DOHH2 (cell line): ENCODE measurements around the gene SGPL1.

Source experiments
- H3F3A ChIP-seq: fragments of 200-600 bp; sonication (generic), shearing (Covaris generic); 2 replicates; pipeline ENCODE4 v1.6.0; 2016; ENCODE audit warnings: antibody characterized with exemption, mild to moderate bottlenecking; ENCODE audit not compliant: control insufficient read depth, insufficient read depth
- H3K27ac ChIP-seq: fragments of 200-600 bp; sonication (generic); 2 replicates; pipeline ENCODE4 v1.5.1; 2014; ENCODE audit warnings: low read depth, mild to moderate bottlenecking, low read length, moderate library complexity
- H3K27me3 ChIP-seq: fragments of 200-600 bp; sonication (generic); 2 replicates; pipeline ENCODE4 v1.6.1; 2014; ENCODE audit warnings: mild to moderate bottlenecking, low read length, mixed read lengths; ENCODE audit not compliant: control insufficient read depth
- H3K36me3 ChIP-seq: fragments of 200-600 bp; sonication (generic); 2 replicates; pipeline ENCODE4 v1.6.1; 2014; ENCODE audit warnings: mild to moderate bottlenecking, low read length, moderate library complexity, mixed read lengths; ENCODE audit not compliant: control insufficient read depth
- H3K4me1 ChIP-seq: fragments of 200-600 bp; sonication (generic); 2 replicates; pipeline ENCODE4 v1.6.1; 2014; ENCODE audit warnings: mild to moderate bottlenecking, low read length, mixed read lengths; ENCODE audit not compliant: control insufficient read depth
- H3K4me2 ChIP-seq: fragments of 200-600 bp; sonication (generic); 2 replicates; pipeline ENCODE4 v1.6.0; 2014; ENCODE audit warnings: mild to moderate bottlenecking, low read length, moderate library complexity
- H3K4me3 ChIP-seq: fragments of 200-600 bp; sonication (generic); 2 replicates; pipeline ENCODE4 v1.5.1; 2014; ENCODE audit warnings: mild to moderate bottlenecking, low read length, mixed read lengths
- H3K79me2 ChIP-seq: fragments of 200-600 bp; sonication (generic); 2 replicates; pipeline ENCODE4 v1.6.1; 2014; ENCODE audit warnings: mild to moderate bottlenecking, low read length, mixed read lengths; ENCODE audit not compliant: control insufficient read depth
- H3K9me2 ChIP-seq: fragments of 200-600 bp; sonication (generic); replicated peaks from 2 replicates; pipeline ENCODE4 v1.6.1; 2014; ENCODE audit warnings: mild to moderate bottlenecking, low read length, mixed read lengths; ENCODE audit not compliant: control insufficient read depth
- H3K9me3 ChIP-seq: fragments of 200-600 bp; sonication (generic); 2 replicates; pipeline ENCODE4 v1.6.1; 2014; ENCODE audit warnings: antibody characterized with exemption, low read length, mixed read lengths; ENCODE audit not compliant: control insufficient read depth, insufficient read depth
- H4K20me1 ChIP-seq: fragments of 200-600 bp; sonication (generic); 2 replicates; pipeline ENCODE4 v1.6.0; 2014; ENCODE audit warnings: low read depth, mild to moderate bottlenecking, antibody characterized with exemption, low read length, moderate library complexity; ENCODE audit not compliant: control insufficient read depth, insufficient read depth
- EZH2phosphoT487 ChIP-seq: fragments of 200-600 bp; sonication (generic); IDR thresholded peaks from 2 replicates; pipeline ENCODE4 v1.6.1; 2017; ENCODE audit warnings: borderline replicate concordance, mild to moderate bottlenecking, antibody characterized with exemption, low read length, moderate library complexity, mixed read lengths
- TF ChIP-seq, protein P1 (sequence below): fragments of 200-600 bp; sonication (generic); IDR thresholded peaks from one replicate; pipeline ENCODE4 v1.5.1; 2014; ENCODE audit warnings: antibody characterized with exemption, mild to moderate bottlenecking, low read depth, low read length; ENCODE audit not compliant: poor library complexity, severe bottlenecking

The SGPL1 gene

GRCh38 chr10:70827086-70827757 is 11.5 kb downstream of the SGPL1 start:
- Histone ChIP-seq H3K4me3 (no peak overlapping the region), H3K4me2 (no peak overlapping the region), H3K27me3 (no peaks in the 10 kb centered on the region), H3K9me3 (no peaks in the 10 kb centered on the region), H3K4me1 (peaks cover 5% of the 10 kb centered on the region), H3K9me2 (no peaks in the 10 kb centered on the region), H3K36me3 (no peaks in the 10 kb centered on the region), H3K79me2 (no peaks in the 10 kb centered on the region), H3F3A (no peaks in the 10 kb centered on the region), H4K20me1 (no peaks in the 10 kb centered on the region), H3K27ac (no peak overlapping the region)
- no peak for TF ChIP-seq EZH2phosphoT487
- TF ChIP-seq, protein P1, sequence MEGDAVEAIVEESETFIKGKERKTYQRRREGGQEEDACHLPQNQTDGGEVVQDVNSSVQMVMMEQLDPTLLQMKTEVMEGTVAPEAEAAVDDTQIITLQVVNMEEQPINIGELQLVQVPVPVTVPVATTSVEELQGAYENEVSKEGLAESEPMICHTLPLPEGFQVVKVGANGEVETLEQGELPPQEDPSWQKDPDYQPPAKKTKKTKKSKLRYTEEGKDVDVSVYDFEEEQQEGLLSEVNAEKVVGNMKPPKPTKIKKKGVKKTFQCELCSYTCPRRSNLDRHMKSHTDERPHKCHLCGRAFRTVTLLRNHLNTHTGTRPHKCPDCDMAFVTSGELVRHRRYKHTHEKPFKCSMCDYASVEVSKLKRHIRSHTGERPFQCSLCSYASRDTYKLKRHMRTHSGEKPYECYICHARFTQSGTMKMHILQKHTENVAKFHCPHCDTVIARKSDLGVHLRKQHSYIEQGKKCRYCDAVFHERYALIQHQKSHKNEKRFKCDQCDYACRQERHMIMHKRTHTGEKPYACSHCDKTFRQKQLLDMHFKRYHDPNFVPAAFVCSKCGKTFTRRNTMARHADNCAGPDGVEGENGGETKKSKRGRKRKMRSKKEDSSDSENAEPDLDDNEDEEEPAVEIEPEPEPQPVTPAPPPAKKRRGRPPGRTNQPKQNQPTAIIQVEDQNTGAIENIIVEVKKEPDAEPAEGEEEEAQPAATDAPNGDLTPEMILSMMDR, result no peak

GRCh38 chr10:70828923-70829322 is 13.2 kb downstream of the SGPL1 start:
- Histone ChIP-seq H3K79me2 (no peaks in the 10 kb centered on the region; the same call in 1 of the 2 replicates), H3K27ac (no peak overlapping the region), H3K36me3 (no peaks in the 10 kb centered on the region), H3K9me3 (no peaks in the 10 kb centered on the region), H3K4me1 (peaks cover 2% of the 10 kb centered on the region), H3K9me2 (no peaks in the 10 kb centered on the region), H3K4me2 (no peak overlapping the region), H3F3A (no peaks in the 10 kb centered on the region), H3K27me3 (no peaks in the 10 kb centered on the region), H3K4me3 (no peak overlapping the region), H4K20me1 (no peaks in the 10 kb centered on the region)
- TF ChIP-seq EZH2phosphoT487, result no peak
- TF ChIP-seq, protein P1, result no peak

- Histone ChIP-seq H3F3A (no peaks in the 10 kb centered on the region), H3K36me3 (no peaks in the 10 kb centered on the region), H3K4me3 (no peak overlapping the region), H3K9me2 (no peaks in the 10 kb centered on the region), H3K79me2 (no peaks in the 10 kb centered on the region; the same call in 1 of the 2 replicates), H4K20me1 (no peaks in the 10 kb centered on the region), H3K27ac (no peak overlapping the region), H3K4me1 (no peaks in the 10 kb centered on the region), H3K4me2 (no peak overlapping the region), H3K27me3 (no peaks in the 10 kb centered on the region), H3K9me3 (no peaks in the 10 kb centered on the region)
- TF ChIP-seq, protein P1, result no peak
- TF ChIP-seq EZH2phosphoT487, result no peak
Observed at GRCh38 chr10:70829543-70829942, 13.8 kb downstream of the SGPL1 start.
